NCI-H2227 (cell line): ENCODE data around the gene TRPM8.

ENCODE experiments used
- DNase-seq: peaks from one replicate; lab custom pipeline; 2025; ENCODE audit not compliant: unreplicated experiment; lab: John Stamatoyannopoulos, UW

The TRPM8 gene

DNA sequence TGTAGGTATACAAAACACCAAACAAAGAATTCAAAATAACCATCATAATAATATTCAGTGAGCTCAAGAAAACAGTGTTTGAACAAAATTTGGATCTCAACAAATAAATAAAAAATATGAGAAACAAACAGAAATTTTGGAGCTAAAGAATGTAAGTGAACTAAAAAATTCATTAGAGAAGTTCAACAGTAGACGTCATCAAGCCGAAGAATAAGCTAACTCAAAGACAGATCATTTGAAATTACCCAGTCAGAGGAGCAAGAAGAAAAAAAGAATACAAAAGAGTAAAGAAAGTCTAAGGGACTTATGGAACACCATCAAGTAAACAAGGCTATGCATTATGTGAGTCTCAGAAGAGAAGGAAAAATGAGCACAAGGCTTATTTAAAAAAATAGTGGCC lies 116.7 kb downstream of the TRPM8 start:
- no peak for DNase-seq

DNA sequence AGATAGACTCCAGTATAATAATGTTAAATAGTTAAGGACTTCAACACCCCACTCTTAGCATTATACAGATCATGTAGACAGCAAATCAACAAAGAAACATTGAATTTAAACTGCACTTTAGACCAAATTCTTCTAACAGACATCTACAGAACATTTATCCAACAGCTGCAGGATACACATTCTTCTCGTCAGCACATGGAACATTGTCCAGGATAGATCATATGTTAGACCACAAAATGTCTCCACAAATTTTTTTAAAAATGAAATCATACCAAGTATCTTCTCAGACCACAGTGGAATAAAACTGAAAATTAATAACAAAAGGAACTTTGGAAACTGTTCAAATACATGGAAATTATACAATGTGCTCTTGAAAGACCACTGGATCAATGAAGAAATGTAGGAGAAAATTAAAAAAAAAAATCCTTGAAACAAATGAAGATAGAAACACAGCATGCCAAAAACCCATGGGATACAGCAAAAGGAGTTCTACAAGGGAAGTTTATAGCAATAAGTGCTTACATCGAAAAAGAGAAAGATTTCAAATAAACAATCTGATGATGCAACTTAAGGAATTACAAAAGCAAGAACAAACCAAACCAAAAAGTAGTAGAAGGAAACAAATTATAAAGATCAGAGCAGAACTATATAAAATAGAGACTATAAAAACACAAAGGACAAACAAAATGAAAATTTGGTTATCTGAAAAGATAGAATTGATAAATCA lies 121.1 kb downstream of the TRPM8 start:
- no peak for DNase-seq

DNA sequence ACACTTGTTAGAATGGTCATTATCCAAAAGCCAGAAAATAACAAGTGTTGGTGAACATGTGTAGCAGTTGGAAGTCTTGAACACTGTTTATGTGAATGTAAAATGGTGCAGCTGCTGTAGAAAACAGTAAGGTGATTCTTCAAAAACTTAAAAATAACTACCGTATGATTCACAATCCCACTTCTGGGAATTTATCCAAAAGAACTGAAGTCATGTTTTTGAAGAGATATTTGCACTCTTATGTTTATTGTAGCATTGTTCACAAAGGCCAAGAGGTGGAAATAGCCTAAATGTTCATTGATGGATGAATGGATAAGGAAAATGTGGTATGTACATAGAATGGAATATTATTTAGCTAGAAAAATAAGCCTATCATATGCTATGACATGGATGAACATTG lies 127.0 kb downstream of the TRPM8 start:
- no peak for DNase-seq

DNA sequence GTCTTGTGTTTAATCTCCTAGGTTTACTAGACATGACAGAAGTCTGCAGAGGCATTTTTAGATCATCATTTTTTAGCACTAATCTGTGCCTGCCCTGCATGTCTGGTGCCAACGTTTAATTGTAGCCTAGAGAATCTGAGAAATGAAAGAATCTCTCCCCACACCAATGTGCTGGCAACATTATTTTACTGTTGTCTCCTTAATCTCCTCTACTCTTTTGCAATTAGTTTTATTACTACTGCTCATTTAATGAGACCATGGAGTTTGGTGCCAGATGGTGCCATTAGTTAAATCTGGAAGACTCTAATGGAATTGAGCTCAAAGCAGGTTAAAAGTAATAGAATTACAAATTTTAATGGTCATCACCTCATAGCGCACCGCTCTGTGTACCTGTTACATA lies 129.3 kb downstream of the TRPM8 start:
- no peak for DNase-seq

DNA sequence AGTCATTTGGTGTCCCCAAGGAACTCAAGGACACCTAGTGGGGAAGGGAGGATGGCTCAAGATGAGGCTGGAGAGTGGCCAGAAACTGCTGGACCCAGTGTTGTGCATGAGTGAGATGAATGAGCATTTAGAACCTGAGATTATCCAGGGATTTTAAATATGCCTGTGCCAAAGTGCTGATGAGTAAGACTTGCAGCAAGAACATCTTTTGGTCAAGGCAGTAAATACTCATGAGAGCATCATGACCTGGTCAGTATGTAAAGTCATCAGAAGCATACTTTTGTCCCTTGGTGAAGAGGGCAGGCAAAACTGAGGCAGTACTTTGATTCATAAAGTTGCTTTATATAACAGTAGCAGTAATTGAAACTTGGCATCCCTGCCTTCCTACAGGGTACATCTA lies 130.2 kb downstream of the TRPM8 start:
- DNase-seq = no peak

DNA sequence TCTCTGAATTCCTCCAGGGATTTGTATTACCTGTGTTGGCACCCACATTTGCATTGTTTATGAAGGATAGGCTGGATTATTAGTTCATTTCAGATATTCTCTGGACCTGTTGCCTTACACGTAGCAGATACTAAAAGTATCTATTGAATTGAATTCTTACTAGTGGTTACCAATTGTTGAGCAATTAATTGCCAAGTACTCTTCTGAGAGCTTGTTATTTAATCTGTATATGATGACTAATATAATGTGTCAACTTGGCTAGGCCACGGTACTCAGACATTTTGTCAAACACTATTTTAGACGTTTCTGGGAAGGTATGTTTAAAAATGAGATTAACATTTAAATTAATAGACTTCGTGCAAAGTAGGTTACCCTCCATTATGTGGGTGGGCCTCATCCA lies 130.9 kb downstream of the TRPM8 start:
- no peak for DNase-seq

DNA sequence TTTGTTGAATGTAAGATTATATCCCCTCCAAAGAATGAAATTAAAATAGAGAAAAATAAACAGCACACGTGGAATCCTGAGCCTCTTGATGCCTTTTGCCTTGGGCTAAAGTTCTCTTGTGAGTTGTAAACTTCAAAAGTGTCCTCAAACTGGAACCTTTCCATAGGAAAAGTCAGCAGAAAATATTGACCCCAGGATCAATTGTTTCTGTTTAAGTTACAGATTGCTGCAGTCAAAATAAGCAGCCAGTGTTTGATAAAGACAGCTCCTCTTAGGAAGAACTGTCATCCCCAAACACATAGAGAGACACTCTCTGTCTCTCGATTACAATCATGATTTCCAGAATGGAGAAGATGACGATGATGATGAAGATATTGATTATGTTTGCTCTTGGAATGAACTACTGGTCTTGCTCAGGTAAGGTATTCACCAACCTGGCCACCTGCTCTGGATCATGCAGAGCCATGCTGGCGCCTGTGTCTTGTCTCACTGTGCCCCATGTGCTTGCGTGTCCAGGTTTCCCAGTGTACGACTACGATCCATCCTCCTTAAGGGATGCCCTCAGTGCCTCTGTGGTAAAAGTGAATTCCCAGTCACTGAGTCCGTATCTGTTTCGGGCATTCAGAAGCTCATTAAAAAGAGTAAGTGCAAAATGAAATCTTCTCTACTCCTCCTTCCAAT lies 133.4 kb downstream of the TRPM8 start, which contains the start of gene SPP2:
SPP2 (plus strand) TSS at position 248 of the 681 bp plus-strand sequence; CDS start at position 333, 85 bp downstream.
- no peak for DNase-seq

DNA sequence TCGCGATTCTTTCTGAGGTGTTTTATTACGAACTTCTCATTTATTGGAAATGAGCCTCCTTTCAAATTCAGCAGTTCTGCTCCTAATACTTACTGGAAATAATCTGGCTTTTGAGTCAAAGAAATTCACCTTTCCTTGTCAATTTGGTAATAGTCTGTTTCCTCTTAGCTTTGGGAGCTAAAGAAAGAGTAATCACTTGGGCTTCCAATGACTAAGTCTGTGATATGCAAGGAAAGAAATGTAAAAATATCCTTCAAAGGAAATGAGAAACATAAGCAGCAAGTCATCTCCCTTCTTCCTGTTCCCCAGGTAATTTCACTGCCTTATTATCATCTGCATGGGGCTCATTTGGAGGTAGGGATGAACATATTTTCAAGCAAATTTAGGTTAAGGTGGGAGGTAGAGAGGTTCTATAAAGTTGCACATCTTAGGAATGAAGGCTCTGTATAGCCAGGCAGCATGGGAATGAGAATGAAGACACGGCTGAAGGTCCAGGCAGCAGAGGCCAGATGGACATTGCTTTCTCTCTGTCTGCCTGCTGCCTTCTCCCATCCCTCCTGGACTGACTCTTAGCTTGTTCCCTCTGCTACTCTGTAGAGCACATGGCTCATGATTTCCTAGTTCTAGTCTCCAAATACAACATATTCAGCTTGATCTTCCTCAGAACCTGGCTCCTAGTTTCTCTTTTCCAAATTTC lies 134.3 kb downstream of the TRPM8 start:
- no peak for DNase-seq

DNA sequence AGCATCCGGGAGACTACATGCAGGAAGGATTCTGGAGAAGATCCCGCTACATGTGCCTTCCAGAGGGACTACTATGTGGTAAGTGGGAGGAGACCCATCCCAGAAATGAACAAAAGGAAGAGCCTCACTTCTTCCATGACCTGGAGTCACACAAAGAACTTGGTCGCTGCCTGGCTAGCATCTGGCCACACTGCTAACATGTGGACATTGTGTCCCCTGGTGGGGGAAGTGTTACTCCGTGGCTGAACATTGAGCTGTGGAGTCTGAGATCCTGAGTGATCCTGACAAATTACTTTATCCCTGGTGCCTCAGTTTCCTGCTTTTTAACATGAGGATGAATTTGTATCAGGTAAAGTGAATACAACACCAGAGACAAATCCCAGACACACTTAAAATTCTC lies 141.7 kb downstream of the TRPM8 start:
- DNase-seq = no peak

DNA sequence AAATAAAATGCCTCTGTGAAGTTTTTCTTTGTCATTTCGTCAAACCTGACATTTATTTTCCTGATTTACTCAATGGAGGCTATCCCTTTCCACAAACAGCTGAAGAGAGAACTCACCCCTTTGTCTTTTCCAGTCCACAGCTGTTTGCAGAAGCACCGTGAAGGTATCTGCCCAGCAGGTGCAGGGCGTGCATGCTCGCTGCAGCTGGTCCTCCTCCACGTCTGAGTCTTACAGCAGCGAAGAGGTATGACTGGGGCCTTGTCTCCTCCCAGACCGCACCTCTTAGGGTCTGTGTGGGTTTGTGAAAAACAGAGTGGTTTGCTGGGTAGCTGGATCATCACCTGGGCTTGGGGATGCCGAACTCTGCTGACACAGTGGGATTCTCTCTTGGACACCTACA lies 143.1 kb downstream of the TRPM8 start:
- DNase-seq = no peak

DNA sequence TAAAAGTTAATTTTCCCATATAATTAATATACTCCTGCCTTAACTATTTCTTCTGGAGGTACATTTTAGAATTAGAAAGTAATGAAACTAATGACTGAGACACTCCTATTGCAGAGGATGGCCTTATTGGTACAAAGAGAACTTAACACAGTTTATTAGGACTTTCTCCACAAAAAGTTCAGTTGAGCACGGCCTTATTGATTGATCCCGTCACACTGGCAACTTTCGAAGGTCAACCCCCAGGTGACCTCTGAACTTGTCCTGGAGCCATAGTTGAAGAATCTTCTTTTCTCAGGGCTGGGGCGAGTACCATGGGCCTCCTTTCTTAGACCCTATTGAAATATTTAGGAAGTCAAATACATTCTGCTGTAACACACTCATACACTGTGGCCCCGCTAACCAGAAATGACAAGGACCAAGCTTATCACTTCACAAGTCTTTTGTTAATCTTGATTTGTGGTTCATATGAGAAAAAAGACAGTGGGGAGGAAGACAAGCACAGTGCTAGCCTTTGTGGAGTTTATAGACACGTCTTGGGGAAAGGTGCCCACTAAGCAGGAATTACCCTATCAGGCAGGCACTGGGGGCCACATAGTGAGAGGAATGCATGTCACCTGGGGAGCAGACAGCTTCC lies 144.6 kb downstream of the TRPM8 start:
- no peak for DNase-seq

DNA sequence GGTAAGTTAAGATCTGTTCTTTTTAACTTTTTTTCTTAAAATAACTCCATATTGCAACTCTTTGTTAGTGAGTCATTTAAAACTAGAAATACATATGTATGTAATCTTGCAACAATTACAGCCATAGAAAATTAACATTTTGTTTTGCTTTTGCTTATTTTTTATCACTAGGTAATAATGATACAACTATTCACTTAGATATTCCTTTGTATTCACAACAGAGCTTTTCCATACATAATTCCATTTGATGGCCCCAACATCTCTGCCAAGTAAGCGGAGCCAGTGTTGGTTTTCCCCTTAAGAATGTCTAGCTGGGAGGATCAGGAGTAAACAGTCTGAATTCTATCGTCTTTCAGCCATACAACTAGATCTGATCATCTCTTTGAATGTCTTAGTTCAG lies 149.4 kb downstream of the TRPM8 start:
- no peak for DNase-seq
